Measurements from ENCODE around the gene SF3A2.
A peak's percentile ranks its signal among the peaks of the same experiment; 100 is the strongest.

SF3A2 gene

DNA sequence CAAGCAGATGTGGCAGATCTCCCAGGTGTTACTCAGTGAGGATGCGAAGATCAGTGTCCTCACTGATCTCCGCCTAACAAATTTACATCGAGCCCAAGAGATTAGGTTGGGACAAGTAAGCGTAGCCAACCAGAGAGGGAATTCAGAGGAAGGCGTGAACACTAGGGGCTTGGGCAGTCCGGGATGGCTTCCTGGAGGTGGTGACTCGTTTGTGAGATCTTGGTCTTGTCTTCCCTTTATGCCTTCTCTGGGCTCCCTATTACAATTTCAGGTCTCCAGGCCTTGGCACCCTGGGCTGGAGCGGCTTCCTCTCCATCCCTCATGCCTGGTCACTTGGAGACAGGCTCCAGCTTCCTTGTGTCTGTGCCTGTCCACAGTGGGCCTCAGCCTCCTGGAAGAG is 6.2 kb downstream of the SF3A2 start:
- DNase-seq = no peak

DNA sequence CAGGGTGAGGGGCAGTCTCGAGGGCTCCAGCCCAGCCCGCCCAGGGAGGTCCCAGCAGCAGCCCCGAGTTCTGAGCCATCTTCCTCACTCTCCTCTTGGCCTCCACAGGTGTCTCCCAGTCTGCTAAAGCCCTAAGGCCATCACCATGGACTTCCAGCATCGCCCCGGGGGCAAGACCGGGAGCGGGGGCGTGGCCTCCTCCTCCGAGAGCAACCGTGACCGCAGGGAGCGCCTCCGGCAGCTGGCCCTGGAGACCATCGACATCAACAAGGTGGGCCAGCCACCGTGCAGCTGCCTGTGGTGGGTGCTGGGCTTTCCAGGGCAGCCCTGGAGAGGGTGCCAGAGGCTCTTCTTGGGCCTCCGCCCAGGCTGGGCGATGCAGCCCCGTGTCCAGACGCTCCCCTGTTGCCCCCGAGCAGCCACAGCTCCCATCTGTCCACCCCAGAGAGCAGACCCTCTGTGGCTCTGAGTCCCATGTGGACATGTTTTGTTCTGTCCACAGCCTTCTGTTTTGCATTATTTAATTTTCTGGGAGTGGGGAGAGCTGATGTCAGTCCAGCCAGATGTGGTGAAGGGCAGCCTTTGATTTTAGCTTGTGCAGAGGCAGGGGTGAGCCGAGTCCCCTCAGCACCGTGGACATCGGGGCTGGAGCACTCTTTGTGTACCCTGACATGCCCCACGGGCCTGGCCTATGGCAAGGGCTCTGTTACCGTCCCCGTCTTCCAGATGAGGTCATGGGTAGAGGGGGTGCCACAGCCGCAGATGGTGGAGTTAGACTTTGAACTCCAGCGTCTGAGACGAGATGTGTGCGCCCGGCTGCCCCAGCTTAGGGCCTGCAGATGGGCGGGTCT is 6.9 kb downstream of the SF3A2 start:
- no peak for DNase-seq

DNA sequence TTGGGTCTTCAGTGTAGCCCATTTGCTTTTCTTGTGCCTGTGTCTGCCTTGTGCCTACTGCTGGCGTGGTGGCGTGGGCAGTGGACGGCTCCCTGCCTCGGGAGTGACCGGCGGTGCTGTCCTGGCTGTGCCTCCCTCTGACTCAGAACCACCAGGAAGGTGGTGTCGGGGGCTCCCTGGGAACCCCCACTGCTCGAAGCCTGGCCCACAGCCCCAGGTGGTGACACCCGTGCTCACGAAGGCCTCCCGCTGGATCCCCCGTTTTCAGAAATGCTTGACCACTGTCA is 7.4 kb downstream of the SF3A2 start:
- DNase-seq = no peak

DNA sequence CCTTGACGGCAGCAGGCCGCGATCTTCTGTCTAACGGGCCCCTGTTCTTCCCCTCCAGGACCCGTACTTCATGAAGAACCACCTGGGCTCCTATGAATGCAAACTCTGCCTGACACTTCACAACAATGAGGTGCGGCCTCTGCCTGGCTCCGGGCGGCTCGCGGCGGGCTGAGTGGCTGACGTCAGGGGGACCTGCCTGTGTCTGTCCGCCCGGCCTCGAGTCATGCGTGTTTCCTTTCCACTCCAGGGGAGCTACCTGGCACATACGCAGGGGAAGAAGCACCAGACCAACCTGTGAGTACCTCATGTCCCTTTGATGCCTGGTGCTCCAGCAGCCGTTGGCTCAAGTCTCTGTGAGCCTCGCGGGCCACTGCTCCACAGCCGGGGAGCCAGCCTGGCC is 7.9 kb downstream of the SF3A2 start:
- DNase-seq = no peak

DNA sequence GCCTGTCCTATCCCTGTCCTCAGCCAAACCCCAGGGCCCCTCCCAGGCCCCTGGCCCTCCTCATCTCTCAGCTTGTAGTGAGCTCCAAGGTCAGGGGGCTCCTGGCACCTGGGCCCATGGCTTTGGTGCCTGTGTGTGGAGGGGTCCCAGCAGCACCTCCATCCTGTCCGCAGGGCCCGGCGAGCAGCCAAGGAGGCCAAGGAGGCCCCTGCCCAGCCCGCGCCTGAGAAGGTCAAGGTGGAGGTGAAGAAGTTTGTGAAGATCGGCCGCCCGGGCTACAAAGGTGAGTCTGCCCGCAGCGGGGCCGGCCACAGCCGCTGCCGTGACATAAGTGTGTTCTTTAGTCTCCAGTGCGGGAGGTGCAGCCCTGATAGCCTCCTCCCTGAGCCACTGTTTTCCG is 8.6 kb downstream of the SF3A2 start:
- no peak for DNase-seq

DNA sequence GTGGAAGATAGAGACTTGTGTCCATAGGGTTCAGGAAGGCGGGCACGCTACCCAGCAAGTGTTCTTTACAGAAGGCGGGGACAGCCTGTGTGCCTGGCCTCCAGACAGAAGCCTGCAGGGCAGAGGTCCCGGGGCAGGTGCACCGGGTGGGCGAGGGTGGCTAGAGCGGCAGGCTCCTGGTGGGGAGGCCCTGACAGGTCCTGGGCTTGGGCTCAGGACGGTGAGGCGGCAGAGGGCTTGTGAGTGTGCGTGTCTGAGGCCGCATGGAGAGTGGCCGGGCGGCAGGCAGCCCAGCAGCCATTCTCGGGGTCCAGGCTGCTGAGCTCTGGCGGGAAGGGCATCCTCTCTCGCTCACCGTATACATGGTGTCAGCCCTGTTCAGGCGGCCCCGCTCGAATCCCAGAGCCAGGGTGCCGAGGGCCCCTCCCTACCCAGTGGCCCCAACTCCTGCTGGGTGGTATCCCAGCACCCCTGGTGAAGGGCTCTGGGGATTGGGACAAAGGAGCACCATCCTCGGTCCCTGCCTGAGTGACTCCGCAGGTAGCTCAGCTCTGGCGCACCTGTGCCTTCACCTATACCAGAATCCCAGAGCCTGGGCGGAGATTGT is 9.5 kb downstream of the SF3A2 start:
- DNase-seq = no peak

DNA sequence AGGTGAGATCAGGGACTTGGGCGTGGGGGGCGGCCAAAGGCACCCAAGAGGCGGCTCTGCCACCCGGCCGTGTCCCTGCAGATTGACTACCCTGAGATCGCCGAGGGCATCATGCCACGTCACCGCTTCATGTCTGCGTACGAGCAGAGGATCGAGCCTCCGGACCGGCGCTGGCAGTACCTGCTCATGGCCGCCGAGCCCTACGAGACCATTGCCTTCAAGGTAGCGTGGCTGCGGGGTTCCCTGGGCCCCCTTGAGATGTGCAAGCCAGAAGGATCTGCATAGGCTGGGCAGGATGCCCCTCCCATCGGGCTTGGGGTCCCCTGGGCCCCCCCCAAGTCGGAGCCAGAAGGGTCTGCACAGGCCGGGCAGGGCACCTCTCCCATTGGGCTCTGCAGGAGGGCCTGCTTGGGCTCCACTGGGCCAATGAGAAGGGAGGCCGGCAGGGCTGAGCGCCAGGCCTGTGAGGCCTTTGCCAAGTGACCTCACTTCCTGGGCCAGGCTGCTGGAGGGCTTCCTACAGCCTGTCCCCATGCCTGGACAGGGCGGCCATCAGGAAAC is 10.3 kb downstream of the SF3A2 start:
- no peak for DNase-seq

DNA sequence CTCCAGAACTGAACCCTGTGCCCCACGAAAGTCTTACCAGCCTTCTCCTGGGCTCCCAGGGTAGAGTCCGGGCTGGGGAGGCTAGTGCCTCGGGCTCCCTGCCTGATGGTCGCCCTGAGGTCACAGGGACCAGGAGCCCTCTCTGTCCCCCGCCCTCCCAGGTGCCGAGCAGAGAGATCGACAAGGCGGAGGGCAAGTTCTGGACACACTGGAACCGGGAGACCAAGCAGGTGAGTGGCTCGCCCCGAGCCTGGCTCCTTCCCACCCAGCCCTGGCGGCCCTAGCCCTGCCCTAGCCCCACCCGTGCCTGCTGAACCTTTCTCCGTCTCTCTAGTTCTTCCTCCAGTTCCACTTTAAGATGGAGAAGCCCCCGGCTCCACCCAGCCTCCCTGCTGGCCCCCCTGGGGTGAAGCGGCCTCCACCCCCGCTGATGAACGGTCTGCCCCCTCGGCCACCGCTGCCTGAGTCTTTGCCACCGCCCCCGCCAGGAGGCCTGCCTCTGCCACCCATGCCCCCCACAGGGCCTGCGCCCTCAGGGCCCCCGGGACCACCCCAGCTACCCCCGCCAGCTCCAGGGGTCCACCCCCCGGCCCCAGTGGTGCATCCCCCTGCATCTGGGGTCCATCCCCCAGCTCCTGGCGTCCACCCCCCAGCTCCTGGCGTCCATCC is 10.9 kb downstream of the SF3A2 start:
- DNase-seq = no peak

DNA sequence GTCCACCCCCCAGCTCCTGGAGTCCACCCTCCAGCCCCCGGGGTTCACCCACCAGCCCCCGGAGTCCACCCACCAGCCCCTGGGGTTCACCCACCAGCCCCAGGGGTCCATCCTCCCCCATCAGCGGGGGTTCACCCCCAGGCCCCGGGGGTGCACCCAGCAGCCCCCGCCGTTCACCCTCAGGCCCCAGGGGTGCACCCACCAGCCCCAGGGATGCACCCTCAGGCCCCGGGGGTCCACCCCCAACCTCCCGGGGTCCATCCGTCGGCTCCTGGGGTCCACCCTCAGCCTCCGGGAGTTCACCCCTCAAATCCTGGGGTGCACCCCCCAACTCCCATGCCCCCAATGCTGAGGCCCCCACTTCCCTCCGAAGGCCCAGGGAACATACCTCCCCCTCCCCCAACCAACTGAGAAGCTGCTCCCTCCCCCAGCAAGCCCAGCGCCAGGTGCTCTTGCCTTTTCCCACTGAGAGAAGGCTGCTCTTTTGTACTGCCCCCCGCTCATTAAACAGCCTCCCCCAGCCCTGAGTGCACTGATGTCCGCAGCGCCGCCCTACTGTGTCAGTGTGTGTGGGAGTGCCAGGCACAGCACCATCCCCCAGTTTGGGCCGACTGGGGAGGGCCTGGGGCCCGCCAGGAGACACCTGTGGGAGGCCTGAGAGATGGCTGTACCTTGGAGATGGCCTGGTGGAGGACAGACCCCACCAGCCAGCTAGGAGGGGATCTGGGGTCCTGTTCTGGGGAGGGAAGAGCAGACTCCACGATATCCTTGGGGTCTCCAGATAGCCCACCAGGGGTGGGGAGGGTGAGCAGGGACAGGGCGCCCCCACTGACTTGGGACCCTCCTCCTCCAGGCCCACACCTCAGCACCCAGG is 11.7 kb downstream of the SF3A2 start:
- DNase-seq = no peak

DNA sequence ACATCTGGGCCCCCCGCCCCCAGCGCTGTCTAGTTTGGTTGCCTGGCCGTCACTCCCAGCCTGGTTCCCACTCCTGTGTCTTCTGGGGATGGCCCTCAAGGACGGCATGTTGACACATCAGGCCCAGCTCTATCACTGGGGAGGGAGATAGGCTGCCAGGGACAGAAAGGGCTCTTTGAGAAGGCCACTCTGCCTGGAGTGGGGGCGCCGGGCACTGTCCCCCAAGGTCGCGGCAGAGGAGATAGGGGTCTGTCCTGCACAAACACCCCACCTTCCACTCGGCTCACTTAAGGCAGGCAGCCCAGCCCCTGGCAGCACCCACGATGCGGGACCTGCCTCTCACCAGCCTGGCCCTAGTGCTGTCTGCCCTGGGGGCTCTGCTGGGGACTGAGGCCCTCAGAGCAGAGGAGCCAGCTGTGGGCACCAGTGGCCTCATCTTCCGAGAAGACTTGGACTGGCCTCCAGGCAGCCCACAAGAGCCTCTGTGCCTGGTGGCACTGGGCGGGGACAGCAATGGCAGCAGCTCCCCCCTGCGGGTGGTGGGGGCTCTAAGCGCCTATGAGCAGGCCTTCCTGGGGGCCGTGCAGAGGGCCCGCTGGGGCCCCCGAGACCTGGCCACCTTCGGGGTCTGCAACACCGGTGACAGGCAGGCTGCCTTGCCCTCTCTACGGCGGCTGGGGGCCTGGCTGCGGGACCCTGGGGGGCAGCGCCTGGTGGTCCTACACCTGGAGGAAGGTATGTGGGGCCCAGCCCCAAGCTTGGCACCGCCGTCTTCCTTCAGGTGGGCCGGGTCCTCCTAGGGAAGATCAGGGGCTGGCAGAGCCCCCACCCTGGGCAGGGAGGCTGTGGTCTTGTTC is 12.6 kb downstream of the SF3A2 start, which contains the start of gene AMH:
AMH (plus strand) TSS at position 314 of the 857 bp plus-strand sequence; CDS start at position 324, 10 bp downstream.
- no peak for DNase-seq

DNA sequence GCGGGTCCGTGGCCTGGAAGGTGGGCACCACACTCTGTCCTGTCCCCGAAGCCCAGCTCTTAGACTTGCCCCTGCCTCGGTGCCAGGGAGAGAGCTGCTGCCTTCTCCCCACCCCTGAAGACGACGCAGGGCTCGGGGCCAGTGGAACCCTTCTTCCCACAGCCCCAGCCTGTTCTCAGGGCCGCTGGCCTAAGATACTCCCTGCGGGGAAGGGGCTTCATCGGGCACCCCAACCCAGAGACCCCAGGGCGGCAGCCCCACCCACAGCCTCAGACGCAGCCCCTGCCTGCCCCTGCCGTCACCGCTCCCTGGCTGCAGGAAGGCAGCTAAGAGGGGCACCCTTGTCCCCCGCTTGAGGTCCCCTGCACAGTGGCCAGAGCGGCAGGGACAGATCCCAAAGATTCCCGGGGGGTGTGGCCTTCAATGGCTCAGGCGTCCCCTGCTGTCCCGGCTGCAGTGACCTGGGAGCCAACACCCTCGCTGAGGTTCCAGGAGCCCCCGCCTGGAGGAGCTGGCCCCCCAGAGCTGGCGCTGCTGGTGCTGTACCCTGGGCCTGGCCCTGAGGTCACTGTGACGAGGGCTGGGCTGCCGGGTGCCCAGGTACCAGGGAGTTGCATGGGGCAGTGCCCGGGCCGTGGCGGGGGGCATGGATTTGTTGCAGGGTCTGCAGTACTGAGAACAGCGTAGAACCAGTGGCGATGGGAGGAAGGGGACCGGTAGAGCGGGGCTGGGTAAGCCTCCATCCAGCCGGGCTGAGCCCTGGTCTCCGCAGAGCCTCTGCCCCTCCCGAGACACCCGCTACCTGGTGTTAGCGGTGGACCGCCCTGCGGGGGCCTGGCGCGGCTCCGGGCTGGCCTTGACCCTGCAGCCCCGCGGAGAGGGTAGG is 13.5 kb downstream of the SF3A2 start:
- DNase-seq = no peak

DNA sequence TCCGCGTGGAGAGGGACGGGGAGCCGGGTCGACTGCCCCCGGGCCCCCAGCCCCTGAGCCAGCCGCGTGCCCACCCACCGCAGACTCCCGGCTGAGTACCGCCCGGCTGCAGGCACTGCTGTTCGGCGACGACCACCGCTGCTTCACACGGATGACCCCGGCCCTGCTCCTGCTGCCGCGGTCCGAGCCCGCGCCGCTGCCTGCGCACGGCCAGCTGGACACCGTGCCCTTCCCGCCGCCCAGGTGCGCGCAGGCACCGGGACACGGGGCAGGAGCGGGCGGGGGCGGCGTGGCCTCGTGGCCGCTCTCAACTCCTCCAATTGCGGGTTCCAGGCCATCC is 14.1 kb downstream of the SF3A2 start:
- DNase-seq = no peak

DNA sequence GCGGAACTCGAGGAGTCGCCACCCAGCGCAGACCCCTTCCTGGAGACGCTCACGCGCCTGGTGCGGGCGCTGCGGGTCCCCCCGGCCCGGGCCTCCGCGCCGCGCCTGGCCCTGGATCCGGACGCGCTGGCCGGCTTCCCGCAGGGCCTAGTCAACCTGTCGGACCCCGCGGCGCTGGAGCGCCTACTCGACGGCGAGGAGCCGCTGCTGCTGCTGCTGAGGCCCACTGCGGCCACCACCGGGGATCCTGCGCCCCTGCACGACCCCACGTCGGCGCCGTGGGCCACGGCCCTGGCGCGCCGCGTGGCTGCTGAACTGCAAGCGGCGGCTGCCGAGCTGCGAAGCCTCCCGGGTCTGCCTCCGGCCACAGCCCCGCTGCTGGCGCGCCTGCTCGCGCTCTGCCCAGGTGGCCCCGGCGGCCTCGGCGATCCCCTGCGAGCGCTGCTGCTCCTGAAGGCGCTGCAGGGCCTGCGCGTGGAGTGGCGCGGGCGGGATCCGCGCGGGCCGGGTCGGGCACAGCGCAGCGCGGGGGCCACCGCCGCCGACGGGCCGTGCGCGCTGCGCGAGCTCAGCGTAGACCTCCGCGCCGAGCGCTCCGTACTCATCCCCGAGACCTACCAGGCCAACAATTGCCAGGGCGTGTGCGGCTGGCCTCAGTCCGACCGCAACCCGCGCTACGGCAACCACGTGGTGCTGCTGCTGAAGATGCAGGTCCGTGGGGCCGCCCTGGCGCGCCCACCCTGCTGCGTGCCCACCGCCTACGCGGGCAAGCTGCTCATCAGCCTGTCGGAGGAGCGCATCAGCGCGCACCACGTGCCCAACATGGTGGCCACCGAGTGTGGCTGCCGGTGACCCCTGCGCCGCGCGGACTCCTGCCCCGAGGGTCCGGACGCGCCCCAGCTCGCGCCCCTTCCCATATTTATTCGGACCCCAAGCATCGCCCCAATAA is 14.8 kb downstream of the SF3A2 start:
- DNase-seq = no peak

DNA sequence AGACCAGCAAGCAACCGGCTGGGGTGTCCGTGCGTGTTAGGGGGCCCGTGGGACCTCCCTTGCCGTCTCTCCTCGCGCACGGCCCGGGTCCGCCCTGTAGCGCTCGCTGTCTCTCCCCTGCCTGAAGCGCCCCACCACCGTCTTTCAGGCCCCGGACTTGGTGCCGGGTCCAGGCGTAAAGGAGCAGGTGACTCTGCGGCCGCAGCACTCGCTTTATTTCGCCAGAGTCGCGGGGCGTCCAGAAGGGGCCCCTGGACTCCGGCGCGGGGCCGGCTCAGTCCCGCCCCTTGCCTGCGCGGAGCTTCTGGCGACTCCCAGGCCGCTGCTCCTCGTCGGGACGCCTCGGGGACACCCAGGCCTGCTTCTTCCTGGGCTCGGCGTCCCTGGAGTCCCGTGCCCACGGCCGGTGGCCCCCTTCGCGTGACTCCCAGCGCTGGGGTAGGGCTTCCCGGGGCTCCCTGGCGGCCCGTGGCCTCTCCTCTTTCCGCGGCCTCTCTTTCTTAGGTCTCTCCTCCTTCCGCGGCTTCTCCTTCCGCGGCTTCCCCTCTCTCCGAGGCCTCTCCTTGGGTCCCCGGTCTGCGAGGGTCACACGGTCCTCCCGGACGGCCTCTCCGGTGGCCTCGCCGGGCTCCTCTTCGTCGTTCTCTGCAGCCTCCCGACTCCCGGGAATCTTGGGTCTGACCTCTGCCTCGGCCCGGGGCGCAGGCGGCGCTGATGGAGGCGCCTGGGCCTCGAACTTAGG is 15.6 kb downstream of the SF3A2 start:
- DNase-seq = no peak

DNA sequence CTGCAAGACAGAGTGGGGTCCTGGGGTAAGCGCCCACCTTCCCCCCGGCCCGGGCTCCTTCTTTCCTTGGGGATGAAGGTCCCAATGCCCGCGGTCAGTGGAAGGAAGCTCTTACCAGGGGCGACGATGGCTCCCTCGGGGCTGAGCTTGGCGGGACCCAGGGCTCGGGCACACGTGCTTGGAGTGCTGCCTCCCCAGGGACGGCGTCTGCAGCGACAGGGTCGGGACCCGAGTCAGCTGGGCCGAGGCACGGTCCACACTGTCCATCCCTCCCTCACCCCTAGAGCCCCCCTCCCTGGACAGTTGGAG is 16.1 kb downstream of the SF3A2 start:
- DNase-seq = no peak

DNA sequence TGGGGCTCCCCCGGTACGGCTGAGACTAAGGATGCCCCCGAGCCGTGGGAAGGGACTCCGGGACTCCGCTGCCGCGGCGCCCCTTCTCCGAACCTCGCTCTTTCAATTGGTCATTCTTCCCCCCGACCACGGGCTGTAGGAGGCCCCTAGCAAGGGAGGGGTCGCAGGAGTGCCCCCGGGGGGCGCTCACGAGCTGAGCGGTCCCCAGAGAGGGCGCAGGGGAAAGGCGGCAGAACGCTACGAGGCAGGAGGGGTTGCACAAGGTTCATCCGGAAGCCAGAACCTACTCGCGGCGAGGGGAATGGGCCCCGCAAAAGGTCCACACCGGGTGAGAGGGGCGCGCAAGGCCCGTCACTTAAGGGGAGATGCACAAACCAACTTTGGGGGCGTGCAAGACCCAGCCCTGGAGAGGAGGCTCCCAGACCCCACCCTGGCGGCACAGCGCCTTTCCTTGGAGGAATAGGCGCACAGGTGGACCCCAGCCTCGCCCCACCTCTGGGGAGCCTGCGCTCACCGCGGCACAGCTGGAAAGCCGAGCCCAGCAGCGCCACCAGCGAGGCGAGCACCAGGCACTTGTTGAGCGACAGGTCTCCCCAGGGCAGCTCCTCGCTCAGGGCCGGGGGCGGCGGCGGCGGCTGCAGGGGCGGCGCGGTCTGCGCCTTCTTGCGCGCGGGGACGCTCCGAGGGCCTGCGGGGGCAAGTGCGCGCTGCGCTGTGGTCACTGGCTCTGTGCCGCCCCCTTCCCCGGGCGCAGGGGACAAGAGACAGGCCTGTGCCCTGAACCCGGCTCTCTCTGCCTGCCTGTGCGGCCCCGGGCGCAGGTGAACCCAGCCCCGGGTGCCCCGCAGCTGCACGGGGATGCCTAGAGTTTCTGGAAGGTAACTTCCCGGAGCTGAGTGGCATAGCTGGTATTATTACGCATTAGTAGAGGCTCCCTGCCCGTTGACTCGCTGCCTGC is 16.8 kb downstream of the SF3A2 start:
- DNase-seq = peak; percentile 18 to 63

DNA sequence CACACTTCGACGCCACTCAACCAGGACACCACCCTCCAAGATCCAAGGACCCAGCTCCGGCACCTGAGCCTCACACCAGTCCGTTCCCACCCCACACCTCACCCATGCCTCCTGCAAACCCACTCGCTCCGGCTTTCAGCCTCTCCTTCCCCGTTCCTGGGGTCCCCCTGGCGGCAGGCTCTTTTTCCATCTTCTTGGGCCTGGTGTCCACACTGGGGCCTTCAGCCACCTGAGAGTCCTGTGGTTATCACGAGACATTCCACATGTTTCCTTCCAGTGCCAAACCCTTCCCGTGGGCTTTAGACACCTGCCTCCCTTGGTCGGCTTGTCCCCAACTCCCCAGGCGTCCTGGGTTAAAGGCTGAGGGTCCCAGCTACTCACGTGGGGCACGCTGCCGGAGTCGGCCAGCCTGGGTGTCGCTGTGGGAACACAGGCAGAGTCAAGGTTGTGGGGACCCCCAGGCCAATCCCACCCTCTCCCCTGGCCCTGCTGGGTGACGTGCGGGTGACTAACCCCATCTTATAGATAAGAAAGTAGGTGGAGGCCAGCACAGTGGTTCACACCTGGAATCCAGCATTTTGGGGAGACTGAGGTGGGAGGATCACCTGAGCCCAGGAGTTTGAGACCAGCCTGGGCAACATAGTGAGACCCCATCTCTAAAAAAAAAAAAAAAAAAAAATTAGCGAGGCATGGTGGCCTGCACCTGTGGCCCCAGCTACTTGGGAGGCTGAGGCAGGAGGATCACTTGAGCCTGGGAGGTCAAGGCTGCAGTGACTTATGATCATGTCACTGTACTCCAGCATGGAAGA is 17.6 kb downstream of the SF3A2 start:
- DNase-seq = no peak
